Myocyte (in vitro differentiated cells): ENCODE data around the gene HCN2. TPM values are rescaled to one million over a fixed set of nuclear protein-coding genes. Genes with fewer than 3 reads are reported as not detected.
A peak's percentile ranks its signal among the peaks of the same experiment; 100 is the strongest.

Experiments
- DNase-seq: peaks from one replicate; pipeline ENCODE4 v3.0.0-alpha.2; 2012; ENCODE audit warnings: low read depth
- total RNA-seq: library from RNA; depleted of rRNA; stranded (reverse); fragments of >200 nt; gene quantifications from 2 replicates; pipeline ENCODE4 v1.2.3, GENCODE V29; 2014

Gene HCN2
- total RNA-seq, 1 donor from 2014 or later = 2.9 TPM

- peak; percentile 13 for DNase-seq
Observed at GRCh38 chr19:633786-634639, 44.3 kb downstream of the HCN2 start.

GRCh38 chr19:634975-635652, 45.4 kb downstream of the HCN2 start:
- DNase-seq = no peak

GRCh38 chr19:638906-639252, 49.2 kb downstream of the HCN2 start:
- DNase-seq = no peak

- DNase-seq = peak; percentile 81
Observed at GRCh38 chr19:639253-640160, 49.8 kb downstream of the HCN2 start, which contains the start of gene FGF22. TSS of gene FGF22 (plus strand) at chr19:639879. CDS start at chr19:639926, 47 bp downstream.

GRCh38 chr19:640161-640558, 50.5 kb downstream of the HCN2 start:
- DNase-seq = no peak

- no peak for DNase-seq
Observed at GRCh38 chr19:640606-641189, 51.0 kb downstream of the HCN2 start.

GRCh38 chr19:641702-642101, 52.0 kb downstream of the HCN2 start:
- peak; percentile 18 for DNase-seq

- DNase-seq = no peak
Observed at GRCh38 chr19:642767-643727, 53.4 kb downstream of the HCN2 start.

GRCh38 chr19:643736-644135, 54.1 kb downstream of the HCN2 start:
- no peak for DNase-seq

- no peak for DNase-seq
Observed at GRCh38 chr19:644363-644762, 54.7 kb downstream of the HCN2 start.

GRCh38 chr19:644789-645188, 55.1 kb downstream of the HCN2 start:
- no peak for DNase-seq

- DNase-seq = no peak
Observed at GRCh38 chr19:645912-646778, 56.5 kb downstream of the HCN2 start.

- DNase-seq = no peak
Observed at GRCh38 chr19:646779-647565, 57.3 kb downstream of the HCN2 start.

GRCh38 chr19:647566-648284, 58.0 kb downstream of the HCN2 start:
- no peak for DNase-seq

- DNase-seq = no peak
Observed at GRCh38 chr19:648305-648704, 58.6 kb downstream of the HCN2 start.

- no peak for DNase-seq
Observed at GRCh38 chr19:648904-649801, 59.5 kb downstream of the HCN2 start.
